Trophoblast cell (in vitro differentiated cells and primary cell): ENCODE results near the gene MRPL52.

Experiments used
- DNase-seq, 2 donors: peaks; one replicate each; pipeline ENCODE4 v3.0.0-alpha.2; 2016
- H2AFZ ChIP-seq: 2 replicates; pipeline ENCODE4 v1.6.1; 2013; ENCODE audit warnings: low read length, moderate library complexity, mild to moderate bottlenecking; ENCODE audit not compliant: insufficient read depth, poor library complexity
- H2AK5ac ChIP-seq: 2 replicates; pipeline ENCODE4 v1.6.1; 2013; ENCODE audit warnings: mild to moderate bottlenecking, low read length
- H2BK120ac ChIP-seq: 2 replicates; pipeline ENCODE4 v1.6.1; 2013; ENCODE audit warnings: low read length, mild to moderate bottlenecking, moderate library complexity; ENCODE audit not compliant: insufficient read depth, poor library complexity
- H2BK12ac ChIP-seq: 2 replicates; pipeline ENCODE4 v1.6.1; 2013; ENCODE audit warnings: mild to moderate bottlenecking, low read length, moderate library complexity
- H2BK5ac ChIP-seq: 2 replicates; pipeline ENCODE4 v1.6.1; 2013; ENCODE audit warnings: low read length, low read depth, moderate library complexity, mild to moderate bottlenecking; ENCODE audit not compliant: poor library complexity
- H3K14ac ChIP-seq: 2 replicates; pipeline ENCODE4 v1.6.1; 2013; ENCODE audit warnings: mild to moderate bottlenecking, low read length
- H3K18ac ChIP-seq: 2 replicates; pipeline ENCODE4 v1.6.1; 2013; ENCODE audit warnings: mild to moderate bottlenecking, low read length
- H3K23ac ChIP-seq: 2 replicates; pipeline ENCODE4 v1.6.1; 2013; ENCODE audit warnings: low read length
- H3K27ac ChIP-seq: 2 replicates; pipeline ENCODE4 v1.5.1; 2013; ENCODE audit warnings: low read depth, mild to moderate bottlenecking, inconsistent platforms, low read length, moderate library complexity
- H3K27me3 ChIP-seq: 2 replicates; pipeline ENCODE4 v1.6.1; 2013; ENCODE audit warnings: inconsistent platforms, mild to moderate bottlenecking, low read length, moderate library complexity; ENCODE audit not compliant: insufficient read depth
- H3K36me3 ChIP-seq, 2 experiments: 1 replicate in 1 of 2; 2 replicates in 1 of 2; pipeline ENCODE4 v1.6.1; 2013; ENCODE audit warnings: low read length in 2 of 2, mild to moderate bottlenecking in 2 of 2, moderate library complexity in 1 of 2; ENCODE audit not compliant: insufficient read depth in 2 of 2, control insufficient read depth in 1 of 2
- H3K4ac ChIP-seq: 2 replicates; pipeline ENCODE4 v1.6.1; 2013; ENCODE audit warnings: low read depth, mild to moderate bottlenecking, low read length, moderate library complexity
- H3K4me1 ChIP-seq, 2 experiments: 1 replicate in 1 of 2; 2 replicates in 1 of 2; pipeline ENCODE4 v1.6.1; 2013; ENCODE audit warnings: low read length in 2 of 2, mild to moderate bottlenecking in 2 of 2, moderate library complexity in 1 of 2; ENCODE audit not compliant: insufficient read depth in 2 of 2, control insufficient read depth in 1 of 2
- H3K4me2 ChIP-seq: 2 replicates; pipeline ENCODE4 v1.6.1; 2013; ENCODE audit warnings: inconsistent platforms, mild to moderate bottlenecking, low read length, moderate library complexity
- H3K4me3 ChIP-seq: 2 replicates; pipeline ENCODE4 v1.5.1; 2013; ENCODE audit warnings: mild to moderate bottlenecking, low read depth, low read length, inconsistent platforms
- H3K79me1 ChIP-seq: one replicate; pipeline ENCODE4 v1.6.1; 2013; ENCODE audit warnings: low read length
- H3K79me2 ChIP-seq: 2 replicates; pipeline ENCODE4 v1.6.1; 2013; ENCODE audit warnings: low read length, mild to moderate bottlenecking; ENCODE audit not compliant: control insufficient read depth, insufficient read depth, poor library complexity
- H3K9ac ChIP-seq: 2 replicates; pipeline ENCODE4 v1.6.1; 2013; ENCODE audit warnings: mild to moderate bottlenecking, low read length
- H3K9me3 ChIP-seq: 2 replicates; pipeline ENCODE4 v1.6.1; 2013; ENCODE audit warnings: low read depth, mild to moderate bottlenecking, control low read depth, inconsistent platforms, low read length; ENCODE audit not compliant: insufficient read depth
- H4K12ac ChIP-seq: 2 replicates; pipeline ENCODE4 v1.6.1; 2013; ENCODE audit warnings: low read depth, mild to moderate bottlenecking, low read length, moderate library complexity
- H4K8ac ChIP-seq: 2 replicates; pipeline ENCODE4 v1.6.1; 2013; ENCODE audit warnings: low read depth, mild to moderate bottlenecking, low read length, moderate library complexity
- H4K91ac ChIP-seq: one replicate; pipeline ENCODE4 v1.6.1; 2013; ENCODE audit warnings: low read depth, mild to moderate bottlenecking, low read length, moderate library complexity
- WGBS: extraction: QIAGEN DNeasy Blood & Tissue Kit; methylation state at CpG from one replicate; pipeline ENCODE4 v1.1.7; 2013; ENCODE audit warnings: missing lambda C conversion rate; ENCODE audit not compliant: insufficient read length, insufficient coverage; ENCODE audit errors: extremely low coverage; 5-methylcytosine and 5-hydroxymethylcytosine counted together

Gene MRPL52

GRCh38 chr14:22793976-22794375 is 35.7 kb upstream of the MRPL52 start:
- Histone ChIP-seq H3K23ac (no peak overlapping the region), H2BK12ac (no peak overlapping the region), H3K36me3 (no peaks in the 10 kb centered on the region), H2BK120ac (no peak overlapping the region), H3K79me1 (peaks cover 13% of the 10 kb centered on the region), H3K9me3 (no peaks in the 10 kb centered on the region), H2AK5ac (no peak overlapping the region), H3K4me3 (no peak overlapping the region), H4K91ac (no peak overlapping the region), H3K14ac (peak overlapping the region; percentile 19), H3K4ac (no peak overlapping the region), H3K4me1 (peaks cover 8 to 24% of the 10 kb centered on the region in 2 experiments), H4K12ac (no peak overlapping the region), H3K79me2 (no peaks in the 10 kb centered on the region), H3K4me2 (no peak overlapping the region), H3K9ac (no peak overlapping the region), H2BK5ac (no peak overlapping the region), H2AFZ (no peak overlapping the region), H3K18ac (no peak overlapping the region), H3K27me3 (no peaks in the 10 kb centered on the region), H3K27ac (no peak overlapping the region), H4K8ac (no peak overlapping the region)
- no CpG with 5 or more reads among the region's 5 CpGs for WGBS
- no peak for DNase-seq

- no peak for DNase-seq
- Histone ChIP-seq H3K14ac (no peak overlapping the region), H4K8ac (no peak overlapping the region), H4K91ac (no peak overlapping the region), H2AFZ (no peak overlapping the region), H3K4me2 (no peak overlapping the region), H3K23ac (no peak overlapping the region), H3K18ac (no peak overlapping the region), H3K9me3 (no peaks in the 10 kb centered on the region), H3K27ac (no peak overlapping the region), H3K27me3 (no peaks in the 10 kb centered on the region), H3K4me1 (peaks cover 8 to 22% of the 10 kb centered on the region in 2 experiments), H3K79me1 (peaks cover 11% of the 10 kb centered on the region), H3K9ac (no peak overlapping the region), H2AK5ac (no peak overlapping the region), H2BK120ac (no peak overlapping the region), H4K12ac (no peak overlapping the region), H3K4ac (no peak overlapping the region), H3K79me2 (no peaks in the 10 kb centered on the region), H3K4me3 (no peak overlapping the region), H2BK5ac (no peak overlapping the region), H2BK12ac (no peak overlapping the region), H3K36me3 (no peaks in the 10 kb centered on the region)
- WGBS = no CpG with 5 or more reads among the region's 7 CpGs
These were observed 35.1 kb upstream of the MRPL52 start for GRCh38 chr14:22794551-22794951.

GRCh38 chr14:22796087-22796707 is 33.5 kb upstream of the MRPL52 start:
- Histone ChIP-seq H2AK5ac (peak overlapping the region; percentile 18), H3K4me1 (peaks cover 5 to 14% of the 10 kb centered on the region in 2 experiments), H3K18ac (no peak overlapping the region), H3K9ac (no peak overlapping the region), H3K4me2 (no peak overlapping the region), H3K4me3 (no peak overlapping the region), H3K36me3 (no peaks in the 10 kb centered on the region), H3K79me1 (peaks cover 8% of the 10 kb centered on the region), H4K8ac (no peak overlapping the region), H3K79me2 (no peaks in the 10 kb centered on the region), H4K91ac (no peak overlapping the region), H2BK5ac (no peak overlapping the region), H3K27ac (no peak overlapping the region), H3K27me3 (no peaks in the 10 kb centered on the region), H3K14ac (peak overlapping the region; percentile 24), H2AFZ (no peak overlapping the region), H4K12ac (no peak overlapping the region), H3K23ac (no peak overlapping the region), H2BK12ac (peak overlapping the region; percentile 84), H2BK120ac (peak overlapping the region; percentile 50), H3K4ac (peak overlapping the region; percentile 15), H3K9me3 (peaks cover 2% of the 10 kb centered on the region)
- DNase-seq = no peak
- no CpG with 5 or more reads among the region's 5 CpGs for WGBS

- Histone ChIP-seq H3K4me1 (peaks cover 5 to 11% of the 10 kb centered on the region in 2 experiments), H3K9ac (no peak overlapping the region), H2BK12ac (no peak overlapping the region), H3K79me1 (peaks cover 4% of the 10 kb centered on the region), H3K14ac (no peak overlapping the region), H2BK120ac (no peak overlapping the region), H3K4me3 (no peak overlapping the region), H4K8ac (no peak overlapping the region), H3K36me3 (no peaks in the 10 kb centered on the region), H2AK5ac (no peak overlapping the region), H3K4me2 (no peak overlapping the region), H3K27me3 (no peaks in the 10 kb centered on the region), H3K79me2 (no peaks in the 10 kb centered on the region), H4K12ac (no peak overlapping the region), H3K9me3 (peaks cover 2% of the 10 kb centered on the region), H3K18ac (no peak overlapping the region), H3K4ac (no peak overlapping the region), H3K27ac (no peak overlapping the region), H4K91ac (no peak overlapping the region), H2AFZ (no peak overlapping the region), H2BK5ac (no peak overlapping the region), H3K23ac (no peak overlapping the region)
- no peak for DNase-seq
- WGBS = no CpG with 5 or more reads among the region's 5 CpGs
These were observed 32.4 kb upstream of the MRPL52 start for GRCh38 chr14:22797017-22797917.
